DND-41 (cell line): ENCODE results near the gene VAPB.

Experiments
- ATAC-seq: fragments of 200-7000 bp; cut with Tn5 transposase; 3 replicates; pipeline ENCODE4 v1.9.1; 2021; ENCODE audit warnings: low read depth; ENCODE audit not compliant: insufficient read depth
- DNase-seq: peaks from one replicate; pipeline ENCODE4 v3.0.0-alpha.2; 2020
- H2AFZ ChIP-seq: 2 replicates; pipeline ENCODE4 v1.6.0; 2012; ENCODE audit warnings: low read depth, low read length
- H3K27ac ChIP-seq: 2 replicates; pipeline ENCODE4 v1.5.1; 2012; ENCODE audit warnings: low read length, inconsistent platforms
- H3K27me3 ChIP-seq: fragments of 200-600 bp; sonication (generic); 2 replicates; pipeline ENCODE4 v1.6.0; 2012; ENCODE audit warnings: low read length, mild to moderate bottlenecking, inconsistent platforms; ENCODE audit not compliant: insufficient read depth, poor library complexity
- H3K36me3 ChIP-seq: 2 replicates; pipeline ENCODE4 v1.5.1; 2012; ENCODE audit warnings: low read length, inconsistent platforms; ENCODE audit not compliant: insufficient read depth
- H3K4me1 ChIP-seq: 2 replicates; pipeline ENCODE4 v1.5.1; 2012; ENCODE audit warnings: mild to moderate bottlenecking, low read length; ENCODE audit not compliant: insufficient read depth
- H3K4me2 ChIP-seq: 2 replicates; pipeline ENCODE4 v1.6.0; 2012; ENCODE audit warnings: mild to moderate bottlenecking, moderate library complexity, low read length, inconsistent platforms; ENCODE audit not compliant: insufficient read depth
- H3K4me3 ChIP-seq, 2 experiments: fragments of 200-600 bp in 1 of 2; shearing (Covaris generic) in 1 of 2; 2 replicates each; pipeline ENCODE4 v1.5.1; 2012 to 2016; ENCODE audit warnings: inconsistent platforms in 2 of 2, low read length in 2 of 2, mild to moderate bottlenecking in 2 of 2, low read depth in 1 of 2, moderate library complexity in 1 of 2
- H3K79me2 ChIP-seq: 2 replicates; pipeline ENCODE4 v1.6.0; 2012; ENCODE audit warnings: low read length, inconsistent platforms; ENCODE audit not compliant: insufficient read depth
- H3K9ac ChIP-seq: 2 replicates; pipeline ENCODE4 v1.6.0; 2012; ENCODE audit warnings: low read depth, mild to moderate bottlenecking, inconsistent platforms, low read length, moderate library complexity
- H3K9me3 ChIP-seq: 2 replicates; pipeline ENCODE4 v1.5.1; 2012; ENCODE audit warnings: low read length, moderate library complexity, mild to moderate bottlenecking, inconsistent platforms; ENCODE audit not compliant: insufficient read depth, severe bottlenecking
- H4K20me1 ChIP-seq: 2 replicates; pipeline ENCODE4 v1.6.0; 2012; ENCODE audit warnings: low read length; ENCODE audit not compliant: insufficient read depth
- CTCF ChIP-seq: IDR thresholded peaks from 2 replicates; pipeline ENCODE4 v1.5.1; 2012; ENCODE audit warnings: borderline replicate concordance, low read length, moderate library complexity, mild to moderate bottlenecking; ENCODE audit not compliant: poor library complexity, severe bottlenecking; ENCODE audit errors: extremely low read depth
- EZH2 ChIP-seq: IDR thresholded peaks from 3 replicates; pipeline ENCODE4 v1.6.1; 2012; ENCODE audit warnings: borderline replicate concordance, low read depth, mild to moderate bottlenecking, moderate library complexity, low read length, inconsistent platforms; ENCODE audit not compliant: severe bottlenecking

Gene VAPB

GRCh38 chr20:58392286-58392685 is 3.3 kb downstream of the VAPB start:
- H4K20me1 ChIP-seq = peaks cover 72% of the 10 kb centered on the region
- H3K9ac ChIP-seq = no peak overlapping the region
- H3K36me3 ChIP-seq = peaks cover 39% of the 10 kb centered on the region
- TF ChIP-seq CTCF = no peak
- no peak for TF ChIP-seq EZH2
- H3K27ac ChIP-seq = no peak overlapping the region
- no peaks in the 10 kb centered on the region for H3K27me3 ChIP-seq
- H3K4me1 ChIP-seq = peaks cover 43% of the 10 kb centered on the region
- H2AFZ ChIP-seq = no peak overlapping the region
- ATAC-seq = no peak
- peaks cover 3% of the 10 kb centered on the region for H3K9me3 ChIP-seq
- peak overlapping the region; percentile 87; the same call in 1 of the 2 replicates for H3K4me2 ChIP-seq
- H3K4me3 ChIP-seq = peak overlapping the region in 1 of 2 experiments; percentile 18; a peak in 1 of 4 replicates
- no peak for DNase-seq
- peaks cover 81% of the 10 kb centered on the region for H3K79me2 ChIP-seq

- peaks cover 91% of the 10 kb centered on the region for H3K79me2 ChIP-seq
- no peaks in the 10 kb centered on the region for H3K9me3 ChIP-seq
- H3K27ac ChIP-seq = no peak overlapping the region
- peaks cover 40% of the 10 kb centered on the region for H3K4me1 ChIP-seq
- no peak for TF ChIP-seq CTCF
- TF ChIP-seq EZH2 = no peak
- DNase-seq (no peak), ATAC-seq (no peak)
- H3K9ac ChIP-seq = no peak overlapping the region
- no peak overlapping the region for H3K4me3 ChIP-seq
- no peaks in the 10 kb centered on the region for H3K27me3 ChIP-seq
- peak overlapping the region; percentile 87; the same call in 1 of the 2 replicates for H3K4me2 ChIP-seq
- no peak overlapping the region for H2AFZ ChIP-seq
- peaks cover 82% of the 10 kb centered on the region for H4K20me1 ChIP-seq
- peaks cover 42% of the 10 kb centered on the region for H3K36me3 ChIP-seq
Observed at GRCh38 chr20:58393299-58393698, 4.3 kb downstream of the VAPB start.

GRCh38 chr20:58394801-58395200 is 5.8 kb downstream of the VAPB start:
- Histone ChIP-seq H3K36me3 (peaks cover 40% of the 10 kb centered on the region), H3K9ac (no peak overlapping the region), H3K9me3 (no peaks in the 10 kb centered on the region), H3K79me2 (peaks cover 99% of the 10 kb centered on the region), H3K4me3 (no peak overlapping the region), H3K27ac (no peak overlapping the region), H3K4me2 (0 out of 2 replicates have a peak overlapping the region, but pooled peaks have one; percentile 25), H3K4me1 (peaks cover 34% of the 10 kb centered on the region), H4K20me1 (peaks cover 94% of the 10 kb centered on the region), H3K27me3 (no peaks in the 10 kb centered on the region), H2AFZ (no peak overlapping the region)
- TF ChIP-seq CTCF = no peak
- no peak for TF ChIP-seq EZH2
- no peak for DNase-seq
- no peak for ATAC-seq
